ENCODE results near the gene LGALS9C.
"Not testable (repeated sequence)": the region's sequence is repeated elsewhere in the genome, so short reads cannot be mapped to it uniquely, and the experiment has no call there.

The LGALS9C gene

DNA sequence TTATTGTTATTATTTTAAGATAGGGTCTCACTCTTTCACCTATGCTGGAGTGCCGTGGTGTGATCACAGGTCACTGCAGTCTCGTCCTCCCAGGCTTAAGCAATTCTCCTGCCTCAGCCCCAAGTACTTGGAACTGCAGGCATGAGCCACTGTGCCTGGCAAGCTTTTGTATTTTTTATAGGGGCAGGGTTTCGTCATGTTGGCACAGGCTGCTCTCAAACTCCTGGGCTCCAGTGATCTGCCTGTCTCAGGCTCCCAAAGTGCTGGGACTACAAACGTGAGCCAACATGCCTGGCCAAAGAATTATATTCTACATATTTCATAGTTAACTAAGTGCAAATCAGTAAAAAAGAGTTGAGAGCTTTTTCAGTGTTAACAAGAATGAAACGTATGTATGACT is 65.6 kb downstream of the LGALS9C start:
- DNase-seq, result not testable (repeated sequence)

DNA sequence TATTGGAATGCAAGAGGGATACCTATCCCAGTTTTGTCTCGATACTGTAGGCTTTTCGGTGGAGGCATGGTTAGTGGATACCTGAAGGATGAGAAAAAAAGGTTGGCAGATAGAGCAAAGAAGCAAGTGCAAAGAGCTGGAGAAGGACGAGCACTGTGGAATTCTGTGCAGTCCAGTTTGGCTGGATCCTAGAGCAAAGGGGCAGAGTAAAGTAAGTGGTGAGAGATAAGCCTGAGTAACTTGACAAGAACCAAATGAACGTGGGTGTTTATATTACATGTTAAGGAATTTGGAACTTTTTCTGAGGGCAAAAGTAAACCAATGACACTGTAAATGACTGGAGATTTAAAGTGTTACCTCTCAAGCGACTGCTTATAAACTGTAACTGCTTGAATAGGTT is 66.3 kb downstream of the LGALS9C start:
- not testable (repeated sequence) for DNase-seq

Measured in stimulated activated CD4-positive, alpha-beta T cell treated with anti-CD3 and anti-CD28 coated beads, Interleukin-12 subunit alpha, Interleukin-12 subunit beta, amount 100 ng/mL, for 4 hours (primary cell).